WI38 (cell line): ENCODE data around the gene KCNH3.

Source experiments
- H3K4me3 ChIP-seq: 2 replicates; pipeline ENCODE4 v1.5.1; 2011; ENCODE audit warnings: low read depth, mild to moderate bottlenecking, control low read depth, low read length
- CTCF ChIP-seq: IDR thresholded peaks from 2 replicates; pipeline ENCODE4 v1.5.1; 2012; ENCODE audit warnings: low read depth, mild to moderate bottlenecking, control low read depth, low read length

Gene KCNH3

GRCh38 chr12:49585477-49586459 is 46.9 kb downstream of the KCNH3 start:
- TF ChIP-seq CTCF, result no peak
- no peak overlapping the region for H3K4me3 ChIP-seq

GRCh38 chr12:49587174-49587908 is 48.5 kb downstream of the KCNH3 start:
- TF ChIP-seq CTCF, result no peak

GRCh38 chr12:49588281-49588680 is 49.5 kb downstream of the KCNH3 start:
- TF ChIP-seq CTCF, result no peak
- H3K4me3 ChIP-seq, result no peak overlapping the region

More at GRCh38 chr12:49587174-49587908, 48.5 kb downstream of the KCNH3 start:
- H3K4me3 ChIP-seq, result no peak overlapping the region

GRCh38 chr12:49588721-49589516 is 50.1 kb downstream of the KCNH3 start:
- no peak overlapping the region for H3K4me3 ChIP-seq
- no peak for TF ChIP-seq CTCF

- TF ChIP-seq CTCF, result no peak
- no peak overlapping the region for H3K4me3 ChIP-seq
Observed at GRCh38 chr12:49598527-49598926, 59.7 kb downstream of the KCNH3 start.

- no peak overlapping the region for H3K4me3 ChIP-seq
- TF ChIP-seq CTCF, result no peak
Observed at GRCh38 chr12:49599961-49600360, 61.1 kb downstream of the KCNH3 start.
